T-helper 1 cell treated with Interleukin-12 subunit alpha and Interleukin-12 subunit beta and Interleukin-4 antibody, amounts not matched to agents 30 ng/mL and 1 ng/mL, for 36 hours (primary cell): ENCODE measurements around the gene ZNF557. TPM values are rescaled to one million over a fixed set of nuclear protein-coding genes. Genes with fewer than 3 reads are reported as not detected.

ENCODE experiments used
- intact Hi-C: fragments of 100-400 bp; cut with micrococcal nuclease; formaldehyde crosslinking; loops from one replicate; pipeline ENCODE4 v1.15.1; 2024
- total RNA-seq: library from RNA; stranded (reverse); gene quantifications from 2 replicates; pipeline ENCODE4 v1.2.3, GENCODE V29; 2022

The ZNF557 gene
- total RNA-seq, 1 donor from 2014 or later, result 19.1 TPM

DNA sequence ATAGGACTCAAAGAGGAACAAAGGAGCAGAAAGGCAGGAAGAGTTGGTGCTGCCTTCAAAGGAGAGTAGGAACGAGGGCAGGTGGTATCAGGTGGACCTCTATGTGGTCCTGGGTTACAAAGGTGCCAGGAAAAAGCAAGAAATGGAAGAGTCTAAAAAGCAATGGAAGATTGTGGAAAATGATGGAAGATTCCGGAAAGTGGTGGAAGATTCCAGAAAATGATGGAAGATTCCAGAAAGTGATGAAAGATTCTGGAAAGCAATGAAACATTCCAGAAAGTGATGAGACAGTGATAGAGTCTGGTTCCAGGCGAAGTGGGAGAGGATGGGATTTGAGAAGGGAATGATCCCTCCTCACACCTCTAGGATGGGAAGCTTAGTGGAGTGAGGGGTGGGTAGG lies 55.3 kb downstream of the ZNF557 start:
- intact Hi-C loops, result no loop called here

GRCh38 chr19:7125221-7125620 lies 55.7 kb downstream of the ZNF557 start:
- intact Hi-C loops, result no loop called here

DNA sequence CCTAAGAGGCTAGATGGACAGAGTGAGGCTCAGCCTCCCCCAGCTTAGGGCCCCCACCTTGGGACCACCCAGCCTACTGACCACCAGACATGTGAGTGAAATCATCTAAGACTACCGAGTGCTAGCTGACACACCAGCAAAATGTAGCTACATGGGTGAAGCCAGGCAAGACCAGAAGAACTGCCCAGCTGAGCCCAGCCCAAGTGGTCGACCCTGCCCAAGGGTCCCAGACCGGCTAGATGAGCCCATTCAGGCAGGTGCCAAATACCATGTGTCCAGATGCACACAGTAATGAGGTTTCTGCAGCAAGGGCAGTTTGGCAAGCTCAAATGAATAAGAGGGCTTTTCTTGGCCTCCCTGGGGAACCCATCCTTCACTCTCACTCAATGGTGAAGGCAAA lies 56.6 kb downstream of the ZNF557 start:
- intact Hi-C loops, result no loop called here

DNA sequence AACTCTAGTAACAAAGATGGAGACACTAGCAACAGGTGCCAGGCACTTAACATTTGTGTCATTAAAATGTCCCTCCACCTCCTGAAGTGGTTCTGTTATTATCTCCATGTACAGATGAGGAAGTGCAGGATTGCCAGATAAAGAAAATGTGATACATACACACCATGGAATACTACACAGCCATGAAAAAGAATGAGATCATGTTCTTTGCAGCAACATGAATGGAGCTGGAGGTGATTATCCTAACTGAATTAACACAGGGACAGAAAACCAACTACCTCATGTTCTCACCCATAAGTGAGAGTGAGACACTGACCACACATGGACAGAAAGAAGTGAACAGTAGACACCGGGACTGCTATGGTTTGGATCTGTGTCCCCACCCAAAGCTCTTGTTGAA lies 60.5 kb downstream of the ZNF557 start:
- intact Hi-C loops, result no loop called here

- intact Hi-C loops, result no loop called here
Observed at GRCh38 chr19:7132054-7132453, 62.6 kb downstream of the ZNF557 start.

DNA sequence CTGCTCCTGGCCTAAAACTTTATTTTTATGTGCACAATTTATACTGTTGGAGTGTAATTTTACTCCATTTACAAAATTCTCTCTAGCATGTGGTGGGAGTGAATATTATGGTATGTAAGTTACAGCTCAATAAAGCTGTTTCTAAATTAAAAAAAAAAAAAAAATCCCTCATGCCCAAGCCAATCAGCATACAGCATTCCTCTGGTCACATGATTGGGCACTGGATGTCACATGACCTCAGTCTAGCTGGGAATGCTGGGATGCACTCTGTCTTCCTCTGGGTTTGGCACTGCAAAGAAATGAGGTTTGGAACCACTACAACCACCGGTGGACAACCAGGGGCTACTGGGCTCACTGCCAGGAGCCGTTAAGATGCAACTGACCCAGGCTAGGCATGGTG lies 67.6 kb downstream of the ZNF557 start:
- intact Hi-C loops, result no loop called here

Other genes with a start within 250 kb of the ZNF557 start
- gene ADGRE1, start 182.1 kb upstream of the ZNF557 start, total RNA-seq, result 15.0 and 15.2 TPM in 2 replicates
- gene MBD3L2B, start 48.3 kb upstream of the ZNF557 start, total RNA-seq, result not detected in 2 replicates
- gene MBD3L5, start 39.1 kb upstream of the ZNF557 start, total RNA-seq, result not detected in 2 replicates
- gene MBD3L4, start 29.5 kb upstream of the ZNF557 start, total RNA-seq, result not detected in 2 replicates
- not detected in 2 replicates for gene MBD3L2, start 20.4 kb upstream of the ZNF557 start, total RNA-seq
- not detected in 2 replicates for gene MBD3L3, start 11.0 kb upstream of the ZNF557 start, total RNA-seq
- 0.51 and 0.81 TPM in 2 replicates for gene INSR, start 224.7 kb downstream of the ZNF557 start, total RNA-seq